Fibroblast of lung (primary cell): ENCODE results near the gene E2F2. TPM values are rescaled to one million over a fixed set of nuclear protein-coding genes. Genes with fewer than 3 reads are reported as not detected.

ENCODE experiments used
- DNase-seq, 2 donors: peaks; one replicate each; pipeline versions ENCODE4 v3.0.0 to v3.0.0-alpha.2; 2010; ENCODE audit warnings: low read depth in 2 of 2
- H2AFZ ChIP-seq: 2 replicates; pipeline ENCODE4 v1.5.1; 2012; ENCODE audit warnings: low read length, control low read depth, inconsistent platforms
- H3K27ac ChIP-seq: 2 replicates; pipeline ENCODE4 v1.5.1; 2011; ENCODE audit warnings: low read length, control low read depth; ENCODE audit not compliant: insufficient read depth
- H3K27me3 ChIP-seq: 2 replicates; pipeline ENCODE4 v1.5.1; 2011; ENCODE audit warnings: mild to moderate bottlenecking, low read length; ENCODE audit not compliant: control insufficient read depth, insufficient read depth
- H3K36me3 ChIP-seq: 2 replicates; pipeline ENCODE4 v1.5.1; 2011; ENCODE audit warnings: low read length; ENCODE audit not compliant: control insufficient read depth, insufficient read depth
- H3K4me1 ChIP-seq: 2 replicates; pipeline ENCODE4 v1.5.1; 2011; ENCODE audit warnings: low read length; ENCODE audit not compliant: control insufficient read depth, insufficient read depth; ENCODE audit errors: extremely low read depth
- H3K4me2 ChIP-seq: 2 replicates; pipeline ENCODE4 v1.5.1; 2011; ENCODE audit warnings: low read length, control low read depth; ENCODE audit not compliant: insufficient read depth; ENCODE audit errors: extremely low read depth
- H3K4me3 ChIP-seq, 4 experiments: fragments of 200-600 bp in 1 of 4; sonication (generic) in 1 of 4; replicated peaks in 1 of 4; 2 replicates each; pipeline ENCODE4 v1.5.1; 2011 to 2016; ENCODE audit warnings: low read length in 4 of 4, low read depth in 3 of 4, mild to moderate bottlenecking in 3 of 4, control low read depth in 2 of 4, inconsistent platforms in 1 of 4, mixed read lengths in 1 of 4; ENCODE audit not compliant: insufficient read depth in 1 of 4; ENCODE audit errors: control extremely low read depth in 1 of 4
- H3K79me2 ChIP-seq: 2 replicates; pipeline ENCODE4 v1.5.1; 2012; ENCODE audit warnings: mild to moderate bottlenecking, low read length, inconsistent platforms; ENCODE audit not compliant: control insufficient read depth, insufficient read depth
- H3K9ac ChIP-seq: 2 replicates; pipeline ENCODE4 v1.5.1; 2011; ENCODE audit warnings: mild to moderate bottlenecking, low read length, control low read depth; ENCODE audit not compliant: insufficient read depth
- H3K9me3 ChIP-seq: 2 replicates; pipeline ENCODE4 v1.5.1; 2012; ENCODE audit warnings: low read depth, low read length; ENCODE audit not compliant: control insufficient read depth, insufficient read depth
- H4K20me1 ChIP-seq: 2 replicates; pipeline ENCODE4 v1.5.1; 2011; ENCODE audit warnings: low read length; ENCODE audit not compliant: control insufficient read depth, insufficient read depth; ENCODE audit errors: extremely low read depth
- EZH2 ChIP-seq: IDR thresholded peaks from 2 replicates; pipeline ENCODE4 v1.5.1; 2012; ENCODE audit warnings: low read length, control low read depth, mild to moderate bottlenecking; ENCODE audit errors: missing control alignments
- polyA plus RNA-seq, 2 donors: library from polyadenylated mRNA; depleted of rRNA in 1 of 2; stranded (reverse) in 1 of 2; unstranded in 1 of 2; fragments of >200 nt; gene quantifications; 2 replicates each; pipeline ENCODE4 v1.2.1, GENCODE V29; 2011 to 2012; ENCODE audit warnings: missing spikeins in 1 of 2
- total RNA-seq: library from RNA; depleted of rRNA; stranded (reverse); fragments of >200 nt; gene quantifications from 2 replicates; pipeline ENCODE4 v1.2.1, GENCODE V29; 2014
- TF ChIP-seq, protein P1 (sequence below), 2 donors: IDR thresholded peaks in 1 of 2; conservative IDR thresholded peaks in 1 of 2; 1 replicate in 1 of 2; 2 replicates in 1 of 2; pipeline ENCODE4 v1.5.1; 2011 to 2012; ENCODE audit warnings: low read length in 2 of 2, control low read depth in 1 of 2, inconsistent platforms in 1 of 2, low read depth in 1 of 2, mild to moderate bottlenecking in 1 of 2

Gene E2F2
- total and polyA plus RNA-seq, 2 donors (not counting 1 experiment from before 2014, with no cell fraction given): 0.17 to 0.26 TPM

DNA sequence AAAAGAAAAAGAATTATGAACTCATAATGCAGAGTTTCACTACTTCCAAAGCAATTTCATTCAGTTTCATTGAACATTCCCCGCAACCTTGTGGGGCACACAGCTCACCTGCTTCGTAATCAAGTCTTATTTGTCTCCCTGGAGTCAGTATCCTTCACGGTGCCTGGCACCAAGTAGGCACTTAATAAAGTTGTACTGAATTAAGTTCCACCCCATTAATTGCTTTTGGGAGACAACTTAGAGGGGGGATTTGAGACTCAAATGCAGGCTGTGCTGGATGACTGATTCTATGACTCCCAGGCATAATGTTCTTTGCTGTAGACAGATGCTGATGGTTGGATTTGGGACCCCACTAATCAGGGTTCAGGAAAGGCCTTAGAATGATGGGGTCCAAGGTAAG is 34.7 kb upstream of the E2F2 start:
- H3K9me3 ChIP-seq: no peaks in the 10 kb centered on the region
- H3K36me3 ChIP-seq: no peaks in the 10 kb centered on the region
- no peak overlapping the region for H2AFZ ChIP-seq
- H3K27me3 ChIP-seq: no peaks in the 10 kb centered on the region
- no peaks in the 10 kb centered on the region for H3K79me2 ChIP-seq
- no peaks in the 10 kb centered on the region for H4K20me1 ChIP-seq
- no peak for TF ChIP-seq EZH2
- TF ChIP-seq, protein P1, sequence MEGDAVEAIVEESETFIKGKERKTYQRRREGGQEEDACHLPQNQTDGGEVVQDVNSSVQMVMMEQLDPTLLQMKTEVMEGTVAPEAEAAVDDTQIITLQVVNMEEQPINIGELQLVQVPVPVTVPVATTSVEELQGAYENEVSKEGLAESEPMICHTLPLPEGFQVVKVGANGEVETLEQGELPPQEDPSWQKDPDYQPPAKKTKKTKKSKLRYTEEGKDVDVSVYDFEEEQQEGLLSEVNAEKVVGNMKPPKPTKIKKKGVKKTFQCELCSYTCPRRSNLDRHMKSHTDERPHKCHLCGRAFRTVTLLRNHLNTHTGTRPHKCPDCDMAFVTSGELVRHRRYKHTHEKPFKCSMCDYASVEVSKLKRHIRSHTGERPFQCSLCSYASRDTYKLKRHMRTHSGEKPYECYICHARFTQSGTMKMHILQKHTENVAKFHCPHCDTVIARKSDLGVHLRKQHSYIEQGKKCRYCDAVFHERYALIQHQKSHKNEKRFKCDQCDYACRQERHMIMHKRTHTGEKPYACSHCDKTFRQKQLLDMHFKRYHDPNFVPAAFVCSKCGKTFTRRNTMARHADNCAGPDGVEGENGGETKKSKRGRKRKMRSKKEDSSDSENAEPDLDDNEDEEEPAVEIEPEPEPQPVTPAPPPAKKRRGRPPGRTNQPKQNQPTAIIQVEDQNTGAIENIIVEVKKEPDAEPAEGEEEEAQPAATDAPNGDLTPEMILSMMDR (conservative IDR thresholded peaks at IDR 0.05 in 1 of 2, IDR thresholded peaks at IDR 0.05 in 1 of 2; ENCODE audit: low read depth in 1 of 2, low read length in 2 of 2): no peak
- no peak overlapping the region for H3K4me2 ChIP-seq
- DNase-seq: no peak
- H3K27ac ChIP-seq: no peak overlapping the region
- H3K4me1 ChIP-seq: peaks cover 13% of the 10 kb centered on the region
- H3K4me3 ChIP-seq: no peak overlapping the region
- no peak overlapping the region for H3K9ac ChIP-seq

DNA sequence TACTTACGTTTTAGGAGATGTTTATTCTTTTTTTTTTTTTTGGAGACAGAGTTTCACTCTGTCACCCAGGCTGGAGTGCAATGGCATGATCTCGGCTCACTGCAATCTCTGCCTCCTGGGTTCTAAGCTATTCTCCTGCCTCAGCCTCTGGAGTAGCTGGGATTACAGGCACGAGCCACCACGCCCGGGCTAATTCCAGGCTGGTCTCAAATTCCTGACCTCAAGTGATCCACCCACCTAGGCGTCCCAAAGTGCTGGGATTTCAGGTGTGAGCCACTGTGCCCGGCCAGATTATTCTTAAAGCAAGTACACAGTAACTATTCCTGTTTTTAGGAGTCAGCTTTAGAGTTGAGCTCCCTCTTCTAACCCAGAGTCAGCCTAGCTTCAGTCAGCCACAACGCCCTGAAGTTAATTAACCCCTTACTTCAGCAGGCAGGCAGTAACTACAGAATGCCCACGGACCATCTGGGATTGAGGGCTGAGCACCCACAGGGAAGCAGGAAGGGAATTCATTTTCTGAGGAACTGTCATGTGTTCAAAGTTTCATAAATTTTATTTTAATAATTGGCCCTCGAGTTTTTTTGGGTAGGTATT is 33.6 kb upstream of the E2F2 start:
- Histone ChIP-seq H3K27ac (no peak overlapping the region), H3K9me3 (no peaks in the 10 kb centered on the region), H3K4me3 (no peak overlapping the region), H3K4me2 (no peak overlapping the region), H3K79me2 (no peaks in the 10 kb centered on the region), H2AFZ (no peak overlapping the region), H3K36me3 (no peaks in the 10 kb centered on the region), H3K4me1 (peaks cover 23% of the 10 kb centered on the region), H3K9ac (no peak overlapping the region), H3K27me3 (no peaks in the 10 kb centered on the region), H4K20me1 (no peaks in the 10 kb centered on the region)
- no peak for DNase-seq
- TF ChIP-seq, protein P1 (conservative IDR thresholded peaks at IDR 0.05 in 1 of 2, IDR thresholded peaks at IDR 0.05 in 1 of 2; ENCODE audit: low read depth in 1 of 2, low read length in 2 of 2): no peak
- TF ChIP-seq EZH2: no peak

DNA sequence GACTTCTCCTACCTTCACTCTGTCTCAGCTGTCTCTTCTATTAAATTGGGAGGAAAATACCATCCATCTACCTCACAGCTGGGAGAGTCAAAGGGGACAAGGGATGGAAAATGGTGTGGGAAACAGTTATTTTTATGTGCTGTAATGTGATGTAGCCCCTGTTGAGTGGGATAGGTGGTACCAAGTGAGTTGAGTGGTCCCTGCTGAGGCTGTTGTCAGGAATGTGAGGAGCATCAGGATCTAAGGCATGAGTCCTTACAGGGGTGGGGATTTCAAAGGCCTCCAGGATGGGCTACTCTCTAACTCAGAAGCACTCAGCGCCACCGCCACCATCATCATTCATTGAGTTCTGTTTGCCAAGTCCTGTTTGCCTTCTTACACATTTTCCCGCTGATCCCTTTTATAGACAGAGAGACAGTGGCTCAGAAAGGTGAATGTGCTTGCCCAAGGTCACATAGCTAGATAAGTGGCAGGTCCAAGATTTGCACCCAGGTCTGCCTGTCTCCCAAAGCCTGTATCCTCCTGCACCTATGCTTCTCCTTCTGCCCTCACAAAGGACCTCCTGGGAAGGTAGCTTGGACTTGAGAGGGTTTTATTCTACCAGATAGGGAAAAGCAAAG is 32.8 kb upstream of the E2F2 start:
- no peak overlapping the region for H3K4me3 ChIP-seq
- H2AFZ ChIP-seq: no peak overlapping the region
- H3K27ac ChIP-seq: peak overlapping the region; percentile 98
- no peaks in the 10 kb centered on the region for H3K36me3 ChIP-seq
- no peak overlapping the region for H3K9ac ChIP-seq
- H3K27me3 ChIP-seq: no peaks in the 10 kb centered on the region
- H3K9me3 ChIP-seq: no peaks in the 10 kb centered on the region
- H3K4me1 ChIP-seq: peaks cover 23% of the 10 kb centered on the region
- H3K4me2 ChIP-seq: no peak overlapping the region
- H3K79me2 ChIP-seq: peaks cover 4% of the 10 kb centered on the region
- DNase-seq: no peak
- TF ChIP-seq, protein P1 (conservative IDR thresholded peaks at IDR 0.05 in 1 of 2, IDR thresholded peaks at IDR 0.05 in 1 of 2; ENCODE audit: low read depth in 1 of 2, low read length in 2 of 2): no peak
- TF ChIP-seq EZH2: no peak
- H4K20me1 ChIP-seq: no peaks in the 10 kb centered on the region
